NCI-H226 (cell line): ENCODE data around the gene EFNB1.

Source experiments
- DNase-seq: peaks from one replicate; pipeline ENCODE4 v3.0.0-alpha.2; 2015

The EFNB1 gene

GRCh38 chrX:68844581-68844980, 15.8 kb downstream of the EFNB1 start:
- DNase-seq, result no peak

GRCh38 chrX:68846536-68846935, 17.7 kb downstream of the EFNB1 start:
- DNase-seq, result no peak

GRCh38 chrX:68847172-68847571, 18.4 kb downstream of the EFNB1 start:
- no peak for DNase-seq

- no peak for DNase-seq
Observed at GRCh38 chrX:68848189-68848940, 19.5 kb downstream of the EFNB1 start.

DNA sequence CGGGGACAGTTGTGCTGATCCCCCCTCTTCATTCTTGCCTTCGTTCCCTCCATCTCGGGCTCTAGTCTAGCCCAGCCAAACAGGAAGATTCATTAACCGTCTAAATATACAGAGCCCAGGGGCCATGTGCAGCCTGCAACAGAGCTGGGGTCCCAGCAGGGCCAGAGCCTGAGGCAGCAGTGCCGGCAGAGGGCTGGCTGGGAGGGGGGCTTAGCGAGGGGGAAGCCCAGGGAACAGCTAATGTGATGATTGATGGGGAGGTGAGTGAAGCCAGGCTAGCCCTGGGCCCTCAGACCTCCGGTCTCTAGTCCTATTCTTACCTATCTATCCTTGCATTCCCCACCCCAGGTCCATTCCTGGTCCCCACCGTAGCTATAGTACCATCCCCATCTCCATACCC, 22.3 kb downstream of the EFNB1 start:
- no peak for DNase-seq

- DNase-seq, result no peak
Observed at GRCh38 chrX:68852046-68852445, 23.2 kb downstream of the EFNB1 start.

DNA sequence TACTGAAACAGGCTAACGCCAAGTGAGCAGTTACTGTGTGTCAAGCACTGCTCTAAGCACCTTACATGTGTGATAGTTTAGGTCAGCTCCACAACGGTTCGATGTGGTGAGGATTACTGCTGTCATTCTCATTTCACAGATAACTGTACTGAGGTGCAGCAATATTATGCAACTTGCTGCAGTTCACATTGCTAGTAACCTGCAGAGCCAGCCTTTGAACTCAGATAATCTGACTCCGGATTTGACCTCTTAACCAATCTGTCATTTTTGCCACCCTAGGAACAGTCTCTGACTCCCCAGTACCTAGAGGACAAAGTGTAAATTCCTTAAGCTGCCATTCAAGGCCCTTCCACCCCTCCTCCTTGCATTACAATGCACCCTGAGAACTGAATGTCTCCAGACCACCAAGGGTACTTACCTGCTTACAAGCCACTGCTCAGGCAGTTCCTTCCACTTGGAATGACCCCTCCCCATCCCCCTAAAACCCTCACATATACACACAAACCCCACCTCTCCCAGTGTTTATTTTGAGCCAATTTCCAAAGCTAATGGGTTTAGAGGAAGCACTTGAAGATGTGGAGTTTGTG, 24.9 kb downstream of the EFNB1 start:
- DNase-seq, result no peak

DNA sequence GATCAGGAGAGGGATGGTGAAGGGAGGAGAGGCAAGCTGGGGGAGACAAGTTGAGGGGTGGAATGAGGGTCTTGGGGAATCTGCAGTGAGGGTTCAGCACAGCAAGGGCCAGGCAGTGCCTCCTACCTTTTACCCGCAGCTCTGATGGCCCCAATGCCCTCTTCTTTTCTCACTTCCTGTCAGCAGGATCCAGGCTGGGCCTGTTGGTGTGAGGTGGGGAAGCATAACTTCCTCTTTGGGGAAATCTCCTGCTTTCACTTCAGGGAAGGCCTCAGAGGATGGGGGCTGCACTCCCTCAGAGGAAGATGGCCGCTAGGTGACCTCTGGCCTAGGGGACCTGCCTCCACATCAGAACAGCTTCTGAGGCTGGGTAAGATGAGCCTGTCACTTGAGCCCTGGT, 36.5 kb downstream of the EFNB1 start:
- DNase-seq, result no peak

- DNase-seq, result no peak
Observed at GRCh38 chrX:68865926-68866325, 37.1 kb downstream of the EFNB1 start.

GRCh38 chrX:68867458-68868112, 38.8 kb downstream of the EFNB1 start:
- DNase-seq, result no peak

GRCh38 chrX:68868316-68868715, 39.5 kb downstream of the EFNB1 start:
- no peak for DNase-seq

GRCh38 chrX:68868902-68869800, 40.3 kb downstream of the EFNB1 start:
- no peak for DNase-seq

DNA sequence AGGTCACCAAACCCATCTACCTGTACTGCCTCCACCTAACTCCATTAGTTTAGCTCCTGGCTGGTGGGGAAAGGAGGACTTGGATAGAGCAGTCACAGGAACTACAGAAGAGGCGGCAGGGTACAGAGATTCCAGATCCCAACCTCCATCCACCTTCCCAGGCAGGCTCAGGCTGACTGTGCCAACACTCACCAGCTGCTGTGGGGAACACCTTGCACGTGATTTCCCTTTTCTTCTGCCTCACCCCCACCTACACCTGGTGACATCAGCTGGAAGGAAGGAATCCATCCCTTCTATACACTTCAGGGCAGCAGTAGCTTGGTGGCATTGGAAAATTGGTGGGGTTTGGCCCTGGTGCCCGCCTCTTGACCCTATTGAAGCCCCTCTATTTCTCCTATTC, 41.5 kb downstream of the EFNB1 start:
- DNase-seq, result no peak

GRCh38 chrX:68872171-68872570, 43.4 kb downstream of the EFNB1 start:
- no peak for DNase-seq

DNA sequence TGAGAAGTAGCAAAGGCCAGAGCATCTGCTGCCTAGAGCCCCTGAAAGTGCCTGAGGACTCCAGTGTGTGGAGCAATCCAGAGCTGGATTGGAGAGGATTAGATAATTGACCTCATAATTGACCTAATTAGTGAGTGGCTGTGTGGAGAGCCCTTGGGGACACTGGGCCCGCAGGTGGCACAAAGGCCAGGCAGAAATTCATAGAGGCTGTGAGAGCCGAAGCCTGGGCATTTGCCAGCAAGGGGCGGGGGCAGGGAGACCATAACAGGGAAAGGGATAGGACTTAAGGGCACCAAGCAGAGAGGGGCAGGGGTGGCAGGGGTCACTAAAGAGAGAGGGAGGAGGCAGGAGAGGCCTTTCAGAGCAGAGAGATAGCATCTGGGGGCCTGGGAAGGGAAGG, 45.3 kb downstream of the EFNB1 start:
- DNase-seq, result no peak

DNA sequence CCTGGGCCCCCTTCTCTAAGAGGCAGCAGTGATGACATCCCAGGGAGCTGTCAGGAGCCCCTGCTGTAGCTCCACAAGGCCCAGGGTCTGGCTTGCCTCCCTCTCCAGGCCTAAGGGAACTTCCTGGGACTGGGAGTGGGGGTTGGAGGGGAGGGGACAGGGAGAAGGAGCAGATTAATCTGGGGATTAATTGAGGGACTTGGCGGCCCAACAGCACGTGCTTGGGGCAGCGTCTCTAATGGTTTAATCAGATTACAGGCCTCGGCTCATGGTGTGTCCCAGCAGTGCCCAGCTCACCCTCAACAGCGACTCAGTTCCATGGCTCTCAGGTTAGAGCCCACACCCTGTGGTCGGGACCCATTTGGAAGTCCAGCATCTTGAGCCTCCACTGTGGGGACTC, 47.9 kb downstream of the EFNB1 start:
- no peak for DNase-seq

GRCh38 chrX:68877606-68878005, 48.8 kb downstream of the EFNB1 start:
- DNase-seq, result no peak

- no peak for DNase-seq
Observed at GRCh38 chrX:68878977-68879645, 50.3 kb downstream of the EFNB1 start.

DNA sequence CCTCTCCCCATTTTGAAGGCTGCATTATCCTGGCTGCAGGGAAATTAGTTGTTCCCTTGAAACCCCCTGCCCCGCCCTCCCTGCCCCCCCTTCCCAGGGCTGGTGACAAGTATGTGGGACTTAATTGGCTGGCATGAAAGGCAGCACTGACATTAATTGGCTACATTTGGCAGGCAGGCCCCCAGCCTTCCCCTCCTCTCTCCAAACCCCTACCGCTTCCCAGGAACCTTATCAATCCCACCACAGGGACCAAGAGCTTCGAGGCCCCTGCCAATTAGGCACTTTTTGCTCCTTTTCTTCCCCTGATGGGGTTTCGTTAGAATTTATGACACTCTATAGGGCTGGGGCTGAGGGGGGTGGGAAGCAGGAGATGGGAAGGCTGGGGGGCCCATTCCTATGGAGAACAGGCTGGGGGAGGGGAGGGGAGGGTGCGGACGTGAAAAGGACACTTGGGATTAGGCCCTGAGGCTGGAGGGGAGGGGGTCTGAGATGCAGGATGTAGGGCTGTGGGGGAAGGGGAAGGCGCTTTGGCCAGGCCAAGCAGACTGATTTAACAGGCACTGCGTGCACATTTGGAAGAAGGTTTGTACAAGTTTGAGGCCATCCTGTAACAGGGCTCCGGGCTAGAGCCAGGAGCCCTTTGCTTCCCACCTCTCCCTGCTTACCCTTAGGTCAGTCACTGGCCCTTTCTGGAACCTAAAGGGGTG, 52.2 kb downstream of the EFNB1 start:
- DNase-seq, result no peak

DNA sequence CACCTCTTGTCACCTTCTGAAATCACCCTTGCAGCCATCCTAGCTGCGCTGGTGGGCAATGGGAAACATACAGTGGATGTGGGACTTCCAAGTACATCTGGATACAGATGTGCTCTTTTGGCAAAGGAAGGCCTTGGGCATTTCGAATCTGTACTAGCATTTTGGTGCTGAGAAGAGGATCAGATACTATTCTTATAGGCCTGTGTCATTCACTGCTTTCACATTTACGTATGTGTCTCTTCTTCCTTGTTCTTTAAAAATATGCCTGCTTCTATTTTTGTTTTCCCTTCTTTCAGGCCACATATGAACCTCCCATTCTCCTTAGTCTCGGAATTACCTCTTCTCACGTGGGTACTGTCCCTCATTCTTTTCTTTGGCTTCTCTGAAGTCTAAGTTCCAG, 53.1 kb downstream of the EFNB1 start:
- DNase-seq, result no peak

- no peak for DNase-seq
Observed at GRCh38 chrX:68883800-68884199, 55.0 kb downstream of the EFNB1 start.

GRCh38 chrX:68889249-68889648, 60.4 kb downstream of the EFNB1 start:
- DNase-seq, result no peak
